ENCODE results near the gene FILIP1. TPM values are rescaled to one million over a fixed set of nuclear protein-coding genes. Genes with fewer than 3 reads are reported as not detected.

Gene FILIP1
- total and polyA plus RNA-seq, 2 donors (not counting 1 experiment from before 2014, with no cell fraction given), result 0.33 to 2.3 TPM

DNA sequence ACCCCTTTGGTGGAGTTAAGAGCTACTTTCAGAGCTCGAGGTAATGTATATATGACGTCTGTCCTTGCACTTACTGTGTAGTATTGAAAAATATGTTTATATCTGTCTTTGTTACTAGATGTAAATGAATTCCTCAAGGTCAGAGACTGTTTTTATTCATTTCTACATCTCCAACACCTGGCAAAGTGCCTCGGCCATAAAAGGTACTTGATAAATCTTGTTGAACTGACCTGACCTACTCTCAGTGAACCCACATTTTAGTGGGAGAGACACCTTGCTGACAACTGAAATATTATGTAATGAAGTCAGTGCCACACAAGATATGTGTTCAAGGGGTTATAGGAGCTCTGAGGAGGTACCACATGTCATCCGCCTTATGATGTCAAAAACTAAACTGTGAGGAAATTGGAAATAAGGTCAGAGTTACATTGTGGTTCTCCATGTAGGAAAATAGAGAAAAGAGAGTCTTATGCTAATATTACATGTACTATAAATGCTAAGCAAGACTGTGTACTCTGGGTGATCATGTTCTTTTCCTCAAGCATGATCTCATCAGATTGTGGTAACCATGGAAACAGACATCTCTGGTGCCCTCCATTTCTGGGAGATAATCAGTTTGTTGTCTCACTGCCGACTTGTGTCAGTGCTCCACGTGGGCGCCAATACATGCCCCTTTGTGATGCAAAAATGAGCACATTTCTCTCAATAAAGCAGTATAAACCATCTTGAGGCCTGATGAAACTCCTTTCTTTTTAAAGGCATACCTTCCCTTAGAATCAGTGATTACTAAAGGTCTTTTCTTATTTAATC, 203.3 kb downstream of the FILIP1 start:
- Histone ChIP-seq H3K4me2 (ENCODE audit: extremely low read depth, insufficient read depth, low read length) (no peak overlapping the region), H4K20me1 (ENCODE audit: control insufficient read depth, extremely low read depth, insufficient read depth, low read length) (no peaks in the 10 kb centered on the region), H3K4me1 (ENCODE audit: control insufficient read depth, extremely low read depth, insufficient read depth, low read length) (no peaks in the 10 kb centered on the region), H3K9ac (ENCODE audit: insufficient read depth, low read length) (no peak overlapping the region), H3K27ac (ENCODE audit: insufficient read depth, low read length) (no peak overlapping the region), H2AFZ (ENCODE audit: low read length) (no peak overlapping the region), H3K79me2 (ENCODE audit: control insufficient read depth, insufficient read depth, low read length) (no peaks in the 10 kb centered on the region), H3K4me3 (replicated peaks in 1 of 4; ENCODE audit: control extremely low read depth in 1 of 4, insufficient read depth in 1 of 4, low read depth in 3 of 4, low read length in 4 of 4) (no peak overlapping the region), H3K27me3 (ENCODE audit: control insufficient read depth, insufficient read depth, low read length) (no peaks in the 10 kb centered on the region), H3K36me3 (ENCODE audit: control insufficient read depth, insufficient read depth, low read length) (no peaks in the 10 kb centered on the region), H3K9me3 (ENCODE audit: control insufficient read depth, insufficient read depth, low read depth, low read length) (no peaks in the 10 kb centered on the region)
- no peak for DNase-seq (ENCODE audit: low read depth in 2 of 2)
- TF ChIP-seq, protein P1, sequence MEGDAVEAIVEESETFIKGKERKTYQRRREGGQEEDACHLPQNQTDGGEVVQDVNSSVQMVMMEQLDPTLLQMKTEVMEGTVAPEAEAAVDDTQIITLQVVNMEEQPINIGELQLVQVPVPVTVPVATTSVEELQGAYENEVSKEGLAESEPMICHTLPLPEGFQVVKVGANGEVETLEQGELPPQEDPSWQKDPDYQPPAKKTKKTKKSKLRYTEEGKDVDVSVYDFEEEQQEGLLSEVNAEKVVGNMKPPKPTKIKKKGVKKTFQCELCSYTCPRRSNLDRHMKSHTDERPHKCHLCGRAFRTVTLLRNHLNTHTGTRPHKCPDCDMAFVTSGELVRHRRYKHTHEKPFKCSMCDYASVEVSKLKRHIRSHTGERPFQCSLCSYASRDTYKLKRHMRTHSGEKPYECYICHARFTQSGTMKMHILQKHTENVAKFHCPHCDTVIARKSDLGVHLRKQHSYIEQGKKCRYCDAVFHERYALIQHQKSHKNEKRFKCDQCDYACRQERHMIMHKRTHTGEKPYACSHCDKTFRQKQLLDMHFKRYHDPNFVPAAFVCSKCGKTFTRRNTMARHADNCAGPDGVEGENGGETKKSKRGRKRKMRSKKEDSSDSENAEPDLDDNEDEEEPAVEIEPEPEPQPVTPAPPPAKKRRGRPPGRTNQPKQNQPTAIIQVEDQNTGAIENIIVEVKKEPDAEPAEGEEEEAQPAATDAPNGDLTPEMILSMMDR (conservative IDR thresholded peaks at IDR 0.05 in 1 of 2, IDR thresholded peaks at IDR 0.05 in 1 of 2; ENCODE audit: low read depth in 1 of 2, low read length in 2 of 2), result no peak
- TF ChIP-seq EZH2 (IDR thresholded peaks at IDR 0.05; ENCODE audit: low read length, missing control alignments), result no peak

DNA sequence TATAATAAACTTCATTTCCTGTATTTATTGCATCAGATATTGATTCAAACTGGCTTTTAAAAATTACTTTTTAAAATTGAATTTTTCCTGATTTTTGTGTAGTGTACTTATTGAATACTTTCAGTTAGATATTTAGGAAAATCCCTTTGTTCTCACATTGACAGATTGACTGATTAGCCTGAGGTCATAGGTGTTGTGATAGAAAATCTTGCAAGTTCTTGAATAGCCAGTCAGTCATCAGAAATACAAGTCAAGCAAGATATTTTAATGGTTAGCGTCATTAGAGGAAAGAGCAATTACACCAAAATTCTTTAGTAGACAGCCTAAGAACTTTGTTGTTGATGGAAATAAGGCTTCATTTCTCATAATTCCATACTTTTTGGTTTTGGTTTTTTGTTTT, 205.6 kb downstream of the FILIP1 start:
- Histone ChIP-seq H3K79me2 (ENCODE audit: control insufficient read depth, insufficient read depth, low read length) (peaks cover 17% of the 10 kb centered on the region), H3K4me2 (ENCODE audit: extremely low read depth, insufficient read depth, low read length) (no peak overlapping the region), H3K27ac (ENCODE audit: insufficient read depth, low read length) (no peak overlapping the region), H3K4me1 (ENCODE audit: control insufficient read depth, extremely low read depth, insufficient read depth, low read length) (no peaks in the 10 kb centered on the region), H3K36me3 (ENCODE audit: control insufficient read depth, insufficient read depth, low read length) (no peaks in the 10 kb centered on the region), H3K9ac (ENCODE audit: insufficient read depth, low read length) (no peak overlapping the region), H3K27me3 (ENCODE audit: control insufficient read depth, insufficient read depth, low read length) (no peaks in the 10 kb centered on the region), H3K9me3 (ENCODE audit: control insufficient read depth, insufficient read depth, low read depth, low read length) (no peaks in the 10 kb centered on the region), H2AFZ (ENCODE audit: low read length) (no peak overlapping the region), H3K4me3 (replicated peaks in 1 of 4; ENCODE audit: control extremely low read depth in 1 of 4, insufficient read depth in 1 of 4, low read depth in 3 of 4, low read length in 4 of 4) (no peak overlapping the region), H4K20me1 (ENCODE audit: control insufficient read depth, extremely low read depth, insufficient read depth, low read length) (no peaks in the 10 kb centered on the region)
- no peak for DNase-seq (ENCODE audit: low read depth in 2 of 2)
- TF ChIP-seq EZH2 (IDR thresholded peaks at IDR 0.05; ENCODE audit: low read length, missing control alignments), result no peak

DNA sequence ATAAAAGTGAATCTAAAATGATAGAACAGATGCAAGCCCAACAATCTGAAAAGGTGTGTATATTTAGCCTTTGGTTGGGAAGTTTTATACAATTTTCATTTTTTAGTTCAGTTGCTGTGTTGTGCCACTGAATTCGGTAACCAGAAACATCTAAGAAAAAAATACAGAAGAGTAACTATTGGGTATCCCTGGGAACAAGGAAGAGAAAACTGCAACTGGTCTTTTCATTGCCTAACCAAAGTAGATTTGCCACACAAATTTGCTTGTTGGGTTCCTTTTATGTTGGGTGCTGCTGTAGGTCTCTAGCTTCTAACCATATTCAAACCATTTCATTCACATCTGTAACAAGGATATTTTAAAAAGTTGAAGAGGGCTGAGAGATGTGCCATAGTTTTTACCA, 206.2 kb downstream of the FILIP1 start:
- H3K4me1 ChIP-seq (ENCODE audit: control insufficient read depth, extremely low read depth, insufficient read depth, low read length), result no peaks in the 10 kb centered on the region
- no peaks in the 10 kb centered on the region for H3K9me3 ChIP-seq (ENCODE audit: control insufficient read depth, insufficient read depth, low read depth, low read length)
- H3K36me3 ChIP-seq (ENCODE audit: control insufficient read depth, insufficient read depth, low read length), result no peaks in the 10 kb centered on the region
- H3K4me3 ChIP-seq (replicated peaks in 1 of 4; ENCODE audit: control extremely low read depth in 1 of 4, insufficient read depth in 1 of 4, low read depth in 3 of 4, low read length in 4 of 4), result no peak overlapping the region
- no peak overlapping the region for H3K4me2 ChIP-seq (ENCODE audit: extremely low read depth, insufficient read depth, low read length)
- DNase-seq (ENCODE audit: low read depth in 2 of 2), result no peak
- no peaks in the 10 kb centered on the region for H4K20me1 ChIP-seq (ENCODE audit: control insufficient read depth, extremely low read depth, insufficient read depth, low read length)
- H3K9ac ChIP-seq (ENCODE audit: insufficient read depth, low read length), result no peak overlapping the region
- H2AFZ ChIP-seq (ENCODE audit: low read length), result no peak overlapping the region
- no peaks in the 10 kb centered on the region for H3K27me3 ChIP-seq (ENCODE audit: control insufficient read depth, insufficient read depth, low read length)
- no peak overlapping the region for H3K27ac ChIP-seq (ENCODE audit: insufficient read depth, low read length)
- TF ChIP-seq, protein P1 (conservative IDR thresholded peaks at IDR 0.05 in 1 of 2, IDR thresholded peaks at IDR 0.05 in 1 of 2; ENCODE audit: low read depth in 1 of 2, low read length in 2 of 2), result no peak
- no peak for TF ChIP-seq EZH2 (IDR thresholded peaks at IDR 0.05; ENCODE audit: low read length, missing control alignments)
- peaks cover 23% of the 10 kb centered on the region for H3K79me2 ChIP-seq (ENCODE audit: control insufficient read depth, insufficient read depth, low read length)

Data from fibroblast of lung (primary cell).